ENCODE results near the gene ATG10. TPM values are rescaled to one million over a fixed set of nuclear protein-coding genes. Genes with fewer than 3 reads are reported as not detected.

Gene ATG10
- total RNA-seq, 1 experiment from 2014 or later = 11.8 TPM

DNA sequence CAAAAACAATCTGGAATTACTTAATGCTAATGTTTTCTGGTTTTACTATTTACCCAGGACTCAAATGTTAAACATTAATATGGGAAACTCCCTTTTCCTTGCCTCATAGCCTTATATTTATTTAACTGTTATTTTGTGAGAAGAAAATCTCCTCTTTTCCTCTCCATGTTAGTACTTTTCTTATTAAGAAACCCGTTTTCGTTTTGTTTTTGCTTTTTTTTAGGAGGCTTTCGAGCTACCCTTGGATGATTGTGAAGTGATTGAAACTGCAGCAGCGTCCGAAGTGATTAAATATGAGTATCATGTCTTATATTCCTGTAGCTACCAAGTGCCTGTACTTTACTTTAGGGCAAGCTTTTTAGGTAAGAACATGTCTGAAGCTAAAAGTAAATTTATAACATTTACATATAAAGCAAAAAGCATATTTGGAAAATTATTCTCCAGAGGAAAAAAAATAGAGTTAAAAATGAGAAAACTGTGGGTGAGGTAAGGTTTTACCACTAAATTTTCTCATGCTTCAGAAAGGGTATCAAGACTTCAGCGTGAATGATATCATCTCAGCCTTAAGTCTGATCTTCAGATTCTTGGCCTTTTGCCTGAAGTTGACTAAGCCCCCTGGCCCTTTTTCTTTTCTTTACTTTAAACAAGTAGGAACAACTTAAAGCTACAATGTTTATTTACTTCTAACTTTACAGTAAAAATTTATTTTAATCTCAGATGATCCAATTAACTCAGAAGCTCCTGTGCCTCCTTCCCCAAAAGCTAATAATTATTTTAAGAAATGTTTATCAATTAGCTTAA, 192.6 kb downstream of the ATG10 start:
- CTCF ChIA-PET = interaction anchor here (0.6 to 1.9 kb wide), 4 partner anchors 56 to 537 kb away, joined by 3 to 6 read pairs (median 3); no protein-coding TSS in a partner anchor
- TF ChIP-seq, protein P1, sequence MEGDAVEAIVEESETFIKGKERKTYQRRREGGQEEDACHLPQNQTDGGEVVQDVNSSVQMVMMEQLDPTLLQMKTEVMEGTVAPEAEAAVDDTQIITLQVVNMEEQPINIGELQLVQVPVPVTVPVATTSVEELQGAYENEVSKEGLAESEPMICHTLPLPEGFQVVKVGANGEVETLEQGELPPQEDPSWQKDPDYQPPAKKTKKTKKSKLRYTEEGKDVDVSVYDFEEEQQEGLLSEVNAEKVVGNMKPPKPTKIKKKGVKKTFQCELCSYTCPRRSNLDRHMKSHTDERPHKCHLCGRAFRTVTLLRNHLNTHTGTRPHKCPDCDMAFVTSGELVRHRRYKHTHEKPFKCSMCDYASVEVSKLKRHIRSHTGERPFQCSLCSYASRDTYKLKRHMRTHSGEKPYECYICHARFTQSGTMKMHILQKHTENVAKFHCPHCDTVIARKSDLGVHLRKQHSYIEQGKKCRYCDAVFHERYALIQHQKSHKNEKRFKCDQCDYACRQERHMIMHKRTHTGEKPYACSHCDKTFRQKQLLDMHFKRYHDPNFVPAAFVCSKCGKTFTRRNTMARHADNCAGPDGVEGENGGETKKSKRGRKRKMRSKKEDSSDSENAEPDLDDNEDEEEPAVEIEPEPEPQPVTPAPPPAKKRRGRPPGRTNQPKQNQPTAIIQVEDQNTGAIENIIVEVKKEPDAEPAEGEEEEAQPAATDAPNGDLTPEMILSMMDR (conservative IDR thresholded peaks at IDR 0.05; ENCODE audit: low read depth, low read length) = no peak
- TF ChIP-seq EZH2phosphoT487 (IDR thresholded peaks at IDR 0.05; ENCODE audit: borderline replicate concordance, low read length) (no peak), EZH2 (IDR thresholded peaks at IDR 0.05; ENCODE audit: low read length, unreplicated experiment) (no peak)
- Histone ChIP-seq H4K20me1 (ENCODE audit: low read length) (no peaks in the 10 kb centered on the region), H3K9me2 (replicated peaks; ENCODE audit: low read length) (no peaks in the 10 kb centered on the region), H3F3A (ENCODE audit: low read length, unreplicated experiment) (no peaks in the 10 kb centered on the region), H3K4me1 (ENCODE audit: insufficient read depth, low read length) (peaks cover 28% of the 10 kb centered on the region), H3K79me2 (ENCODE audit: low read length) (no peaks in the 10 kb centered on the region), H3K4me3 (ENCODE audit: low read length) (no peak overlapping the region; the same call in 1 of the 2 replicates), H3K36me3 (ENCODE audit: low read depth, low read length) (no peaks in the 10 kb centered on the region), H3K27ac (ENCODE audit: low read length) (peak overlapping the region; percentile 68), H3K9ac (ENCODE audit: low read length) (peak overlapping the region; percentile 19; the same call in 1 of the 2 replicates), H3K27me3 (ENCODE audit: low read length) (no peaks in the 10 kb centered on the region), H2AFZ (ENCODE audit: low read length) (no peak overlapping the region), H3K4me2 (ENCODE audit: low read length) (peak overlapping the region; percentile 42), H3K9me3 (ENCODE audit: low read length) (no peaks in the 10 kb centered on the region)
- peak; percentile 32 for ATAC-seq
- POLR2A ChIA-PET (ENCODE audit: unreplicated experiment) = interaction anchor here (0.5 kb wide), 1 partner anchor 345 kb away, joined by 4 read pairs; no protein-coding TSS in a partner anchor
- DNase-seq = peak; percentile 78
- BruUV-seq (replicated peaks) = no TSS peak
- intact Hi-C loops (cut with micrococcal nuclease) = loop anchor here (2.0 to 5.0 kb wide), 2 partner anchors 658 to 862 kb away; partner anchors contain the start of gene ZCCHC9

DNA sequence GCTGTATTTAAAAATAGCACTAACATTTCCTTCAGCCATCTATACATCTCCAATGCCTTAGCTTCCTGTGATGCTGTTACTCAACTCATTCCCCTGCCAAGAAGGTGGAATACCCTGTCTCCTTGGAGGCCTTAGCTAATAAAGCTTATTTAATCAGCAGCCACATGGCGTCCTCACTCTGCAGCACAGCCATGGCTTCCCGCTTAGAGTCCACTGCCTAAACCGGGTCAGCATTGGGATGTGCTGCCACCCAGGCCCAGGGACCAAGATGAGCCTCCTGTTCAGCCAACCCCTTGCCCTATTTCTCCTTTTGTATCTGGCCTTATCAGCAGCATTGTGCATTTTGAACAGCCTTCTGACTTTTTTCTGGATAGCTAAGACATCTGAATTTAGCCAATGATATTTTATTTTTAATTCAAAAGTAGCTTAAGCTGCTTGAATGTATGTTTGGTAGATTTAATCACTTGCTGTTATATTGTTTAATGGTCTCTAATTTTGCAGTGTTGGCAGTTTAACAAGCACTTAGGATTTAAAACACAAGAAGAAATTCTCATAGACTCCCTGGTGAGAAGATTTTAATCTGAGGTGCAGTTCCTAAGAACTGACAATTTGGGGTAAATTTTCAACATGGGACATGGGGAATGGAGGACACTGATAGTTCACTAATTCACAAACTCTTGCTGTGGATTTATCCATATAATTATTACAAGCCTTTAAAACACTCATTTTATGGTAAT, 193.3 kb downstream of the ATG10 start:
- TF ChIP-seq EZH2 (IDR thresholded peaks at IDR 0.05; ENCODE audit: low read length, unreplicated experiment) (no peak), EZH2phosphoT487 (IDR thresholded peaks at IDR 0.05; ENCODE audit: borderline replicate concordance, low read length) (no peak)
- TF ChIP-seq, protein P1 (conservative IDR thresholded peaks at IDR 0.05; ENCODE audit: low read depth, low read length) = no peak
- Histone ChIP-seq H4K20me1 (ENCODE audit: low read length) (no peaks in the 10 kb centered on the region), H3K27ac (ENCODE audit: low read length) (peak overlapping the region; percentile 68), H3K9me3 (ENCODE audit: low read length) (no peaks in the 10 kb centered on the region), H3K9me2 (replicated peaks; ENCODE audit: low read length) (no peaks in the 10 kb centered on the region), H3K79me2 (ENCODE audit: low read length) (no peaks in the 10 kb centered on the region), H3K36me3 (ENCODE audit: low read depth, low read length) (no peaks in the 10 kb centered on the region), H3K4me1 (ENCODE audit: insufficient read depth, low read length) (peaks cover 28% of the 10 kb centered on the region), H2AFZ (ENCODE audit: low read length) (no peak overlapping the region), H3K4me3 (ENCODE audit: low read length) (no peak overlapping the region), H3K27me3 (ENCODE audit: low read length) (no peaks in the 10 kb centered on the region), H3K4me2 (ENCODE audit: low read length) (peak overlapping the region; percentile 3; the same call in 1 of the 2 replicates), H3F3A (ENCODE audit: low read length, unreplicated experiment) (no peaks in the 10 kb centered on the region), H3K9ac (ENCODE audit: low read length) (no peak overlapping the region; the same call in 1 of the 2 replicates)
- POLR2A ChIA-PET (ENCODE audit: unreplicated experiment) = interaction anchor here (0.5 to 0.6 kb wide), 3 partner anchors 345 to 862 kb away, joined by 3 to 4 read pairs (median 4); no protein-coding TSS in a partner anchor
- peak; percentile 55 for DNase-seq
- BruUV-seq (replicated peaks) = no TSS peak
- peak; percentile 69 for ATAC-seq
- CTCF ChIA-PET = interaction anchor here (0.6 to 1.9 kb wide), 17 partner anchors 45 to 1443 kb away, joined by 3 to 21 read pairs (median 3); partner anchors contain the start of gene SSBP2
- intact Hi-C loops (cut with micrococcal nuclease) = loop anchor here (1.0 to 5.0 kb wide), 4 partner anchors 193 to 863 kb away; partner anchors contain the start of genes ATG10 and ZCCHC9
